ENCODE measurements around the gene PDZD4. TPM values are rescaled to one million over a fixed set of nuclear protein-coding genes. Genes with fewer than 3 reads are reported as not detected.

PDZD4 gene
- total RNA-seq, 1 donor: 0.43 TPM

DNA sequence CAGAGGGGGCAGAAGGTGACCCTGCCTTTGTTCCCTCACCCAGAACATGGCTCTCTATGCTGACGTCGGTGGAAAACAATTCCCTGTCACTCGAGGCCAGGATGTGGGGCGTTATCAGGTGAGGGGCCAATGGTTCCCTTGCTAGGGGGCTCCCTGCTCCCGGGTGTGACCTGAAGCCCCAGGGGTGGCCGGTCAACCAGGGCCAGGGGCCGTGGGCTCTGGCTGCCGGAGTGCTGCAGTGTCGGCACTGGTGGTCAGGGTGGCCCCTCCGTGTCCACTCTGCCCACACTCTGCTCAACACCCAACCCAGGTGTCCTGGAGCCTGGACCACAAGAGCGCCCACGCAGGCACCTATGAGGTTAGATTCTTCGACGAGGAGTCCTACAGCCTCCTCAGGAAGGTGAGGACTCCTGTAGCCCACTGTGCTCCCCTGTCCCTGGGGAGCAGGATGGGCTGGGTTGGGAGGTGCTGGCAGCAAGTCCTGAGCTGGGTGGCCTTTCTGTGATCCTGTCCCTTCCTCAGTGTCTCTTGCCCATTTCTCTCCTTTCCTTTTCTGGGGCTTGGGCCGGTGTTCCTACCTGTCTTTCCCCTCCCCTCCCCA is 32.8 kb downstream of the PDZD4 start:
- DNase-seq (ENCODE audit: low read depth): no peak
- TF ChIP-seq, protein P1, sequence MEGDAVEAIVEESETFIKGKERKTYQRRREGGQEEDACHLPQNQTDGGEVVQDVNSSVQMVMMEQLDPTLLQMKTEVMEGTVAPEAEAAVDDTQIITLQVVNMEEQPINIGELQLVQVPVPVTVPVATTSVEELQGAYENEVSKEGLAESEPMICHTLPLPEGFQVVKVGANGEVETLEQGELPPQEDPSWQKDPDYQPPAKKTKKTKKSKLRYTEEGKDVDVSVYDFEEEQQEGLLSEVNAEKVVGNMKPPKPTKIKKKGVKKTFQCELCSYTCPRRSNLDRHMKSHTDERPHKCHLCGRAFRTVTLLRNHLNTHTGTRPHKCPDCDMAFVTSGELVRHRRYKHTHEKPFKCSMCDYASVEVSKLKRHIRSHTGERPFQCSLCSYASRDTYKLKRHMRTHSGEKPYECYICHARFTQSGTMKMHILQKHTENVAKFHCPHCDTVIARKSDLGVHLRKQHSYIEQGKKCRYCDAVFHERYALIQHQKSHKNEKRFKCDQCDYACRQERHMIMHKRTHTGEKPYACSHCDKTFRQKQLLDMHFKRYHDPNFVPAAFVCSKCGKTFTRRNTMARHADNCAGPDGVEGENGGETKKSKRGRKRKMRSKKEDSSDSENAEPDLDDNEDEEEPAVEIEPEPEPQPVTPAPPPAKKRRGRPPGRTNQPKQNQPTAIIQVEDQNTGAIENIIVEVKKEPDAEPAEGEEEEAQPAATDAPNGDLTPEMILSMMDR (IDR thresholded peaks at IDR 0.05; ENCODE audit: insufficient read depth, low read depth, low read length): no peak
- H3K4me3 ChIP-seq (ENCODE audit: low read depth, low read length): no peak overlapping the region

DNA sequence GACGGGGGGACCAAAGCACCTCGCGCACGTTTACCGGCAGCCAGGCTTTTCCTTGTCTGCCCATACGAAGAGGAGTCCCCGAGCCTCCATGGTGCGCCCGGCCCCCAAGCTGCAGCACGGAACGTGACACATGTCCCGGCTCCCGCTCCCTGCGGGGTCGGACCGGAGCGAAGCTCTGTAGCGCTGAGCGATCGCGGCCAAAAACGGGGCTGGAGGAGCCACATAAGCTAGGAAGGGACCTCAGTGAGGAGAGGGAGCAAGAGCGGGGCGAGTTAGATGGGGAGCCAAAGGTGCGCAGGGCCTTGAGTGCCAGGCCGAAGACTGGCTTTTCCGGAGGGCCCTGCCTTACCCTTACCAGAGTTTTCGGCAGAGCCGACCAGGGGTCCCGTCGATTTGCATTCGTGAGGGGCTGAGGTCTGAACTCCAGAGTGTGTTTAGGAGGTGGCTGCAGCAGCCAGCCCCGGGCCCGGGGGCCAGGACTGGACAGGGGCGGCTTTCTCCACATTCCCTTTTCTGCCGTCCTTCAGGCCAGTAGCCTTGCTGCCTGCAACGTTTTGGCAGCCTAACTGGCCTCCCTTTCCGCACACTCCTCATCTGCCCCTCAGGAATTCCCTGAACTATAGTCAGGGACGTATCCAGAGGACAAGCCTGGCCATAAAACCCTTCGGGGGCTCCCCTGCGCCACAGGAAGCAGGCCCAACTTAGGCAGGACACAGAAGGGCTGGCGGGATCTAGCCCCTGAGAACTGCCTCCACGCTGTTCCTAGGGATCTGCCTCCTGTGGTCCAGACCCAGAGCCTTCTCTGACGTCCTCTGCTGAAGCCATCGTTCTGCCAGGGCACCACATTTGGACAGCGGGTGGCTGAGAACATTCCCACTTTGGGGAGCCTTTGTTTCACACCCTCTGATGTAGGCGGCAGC is 35.2 kb downstream of the PDZD4 start:
- H3K4me3 ChIP-seq (ENCODE audit: low read depth, low read length): peak overlapping the region; percentile 82
- DNase-seq (ENCODE audit: low read depth): peak; percentile 20

DNA sequence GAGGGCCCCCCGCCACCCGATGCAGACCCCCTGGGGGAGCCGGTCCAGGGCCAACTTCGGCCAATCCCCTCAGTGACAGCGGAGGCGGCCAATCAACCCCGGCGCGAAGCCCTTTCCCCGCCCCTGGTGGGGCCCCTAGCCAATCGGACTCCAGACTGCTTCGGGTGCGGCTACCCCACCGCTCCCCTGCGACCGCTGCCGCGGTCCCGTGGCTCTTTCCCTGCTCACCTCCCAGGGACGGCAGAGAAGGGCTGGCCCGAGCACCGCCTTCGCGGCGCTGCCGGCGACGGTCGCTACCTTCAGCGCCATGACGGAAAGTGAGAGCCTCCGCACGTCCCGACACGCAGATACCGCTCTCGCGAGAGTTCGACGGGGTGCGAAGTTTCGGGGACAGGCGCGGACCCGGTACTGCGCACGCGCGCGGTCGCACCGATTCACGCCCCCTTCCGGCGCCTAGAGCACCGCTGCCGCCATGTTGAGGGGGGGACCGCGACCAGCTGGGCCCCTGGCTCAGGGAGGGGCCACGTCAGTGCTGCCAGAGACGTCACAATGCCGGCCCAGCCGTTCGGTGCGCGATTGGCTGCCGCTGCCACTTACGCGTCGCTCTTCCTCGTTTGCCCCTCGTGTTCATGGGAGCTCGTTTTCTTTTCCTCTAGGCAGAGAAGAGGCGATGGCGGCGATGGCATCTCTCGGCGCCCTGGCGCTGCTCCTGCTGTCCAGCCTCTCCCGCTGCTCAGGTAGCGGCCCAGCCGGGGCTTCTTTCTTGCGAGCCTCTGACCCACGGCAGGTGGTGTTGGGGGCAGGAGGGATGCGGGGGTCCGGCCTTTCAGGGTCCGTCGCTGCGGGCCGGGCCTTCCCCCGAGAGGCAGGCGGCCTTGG is 36.1 kb downstream of the PDZD4 start, which contains the start of the genes IDH3G and SSR4:
IDH3G (minus strand) TSS at position 358 of the 879 bp plus-strand sequence; CDS start at position 309, 49 bp downstream.
SSR4 (plus strand) TSS at position 651 of the 879 bp plus-strand sequence; CDS start at position 671, 20 bp downstream.
- TF ChIP-seq, protein P1 (IDR thresholded peaks at IDR 0.05; ENCODE audit: insufficient read depth, low read depth, low read length): no peak
- peak within 1 kb of the TSS; percentile 82 for H3K4me3 ChIP-seq (ENCODE audit: low read depth, low read length)
- DNase-seq (ENCODE audit: low read depth): peak; percentile 95

More for the DNA sequence above, 35.2 kb downstream of the PDZD4 start:
- TF ChIP-seq, protein P1 (IDR thresholded peaks at IDR 0.05; ENCODE audit: insufficient read depth, low read depth, low read length): no peak

DNA sequence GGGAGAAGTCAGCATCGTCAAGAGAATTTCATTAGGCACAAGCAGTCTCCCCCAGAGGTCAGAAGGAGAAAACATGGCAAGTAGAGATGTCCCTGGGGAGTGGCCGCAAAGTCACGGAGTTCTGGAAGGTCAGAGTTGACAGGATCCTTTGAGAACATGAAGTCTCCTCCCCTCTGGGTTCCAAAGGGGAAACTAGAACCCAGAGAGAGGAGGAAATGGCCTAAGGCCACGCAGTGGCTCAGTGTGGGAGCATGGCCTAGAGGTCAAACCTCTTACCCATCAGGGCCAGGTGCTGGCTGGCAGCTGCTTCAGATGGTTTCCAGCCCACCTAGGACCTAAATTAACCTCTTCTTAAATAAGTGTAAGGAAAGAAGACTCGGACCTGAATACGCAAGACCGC is 37.1 kb downstream of the PDZD4 start:
- TF ChIP-seq, protein P1 (IDR thresholded peaks at IDR 0.05; ENCODE audit: insufficient read depth, low read depth, low read length): no peak
- peak overlapping the region; percentile 82 for H3K4me3 ChIP-seq (ENCODE audit: low read depth, low read length)
- peak; percentile 14 for DNase-seq (ENCODE audit: low read depth)

DNA sequence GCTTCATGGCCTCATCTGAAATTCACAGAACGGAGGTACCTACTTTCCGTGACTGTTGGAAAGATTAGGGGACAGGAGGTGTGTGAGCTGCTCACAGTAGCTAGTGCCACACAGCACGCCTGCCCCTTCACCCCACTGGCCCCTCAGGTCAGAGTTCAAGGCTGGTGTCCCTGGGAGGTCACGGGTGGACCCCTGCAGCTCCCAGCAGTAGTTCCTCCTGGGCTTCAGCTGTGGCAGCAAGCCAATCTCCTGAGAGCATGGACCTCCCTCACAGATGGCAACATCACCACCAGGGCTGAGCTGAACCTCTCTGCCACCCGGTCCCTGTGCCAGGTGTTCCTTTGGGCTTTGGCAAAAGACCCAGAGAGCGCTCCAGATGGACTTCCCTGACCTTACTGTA is 38.0 kb downstream of the PDZD4 start:
- no peak overlapping the region for H3K4me3 ChIP-seq (ENCODE audit: low read depth, low read length)
- TF ChIP-seq, protein P1 (IDR thresholded peaks at IDR 0.05; ENCODE audit: insufficient read depth, low read depth, low read length): no peak
- no peak for DNase-seq (ENCODE audit: low read depth)

All from fibroblast of villous mesenchyme (primary cell).